PFSK-1 (cell line): ENCODE measurements around the gene OSBPL10.

Experiments
- FOXP2 ChIP-seq: optimal IDR thresholded peaks from 2 replicates; pipeline ENCODE3; 2011; ENCODE audit warnings: borderline replicate concordance, control low read depth, inconsistent platforms; ENCODE audit not compliant: insufficient read depth; ENCODE audit errors: extremely low read length, extremely low read depth
- POLR2AphosphoS5 ChIP-seq: IDR thresholded peaks from 2 replicates; pipeline ENCODE4 v1.6.1; 2012; ENCODE audit warnings: low read depth, mild to moderate bottlenecking, control low read depth, low read length, moderate library complexity
- REST ChIP-seq, 2 experiments: IDR thresholded peaks; 2 replicates each; pipeline versions ENCODE4 v1.6.1 to v1.8.0; 2011 to 2012; ENCODE audit warnings: low read depth in 2 of 2, low read length in 2 of 2, control low read depth in 1 of 2, inconsistent platforms in 1 of 2, mild to moderate bottlenecking in 1 of 2, moderate library complexity in 1 of 2; ENCODE audit not compliant: insufficient read depth in 1 of 2
- SIN3A ChIP-seq: IDR thresholded peaks from 2 replicates; pipeline ENCODE4 v1.6.1; 2012; ENCODE audit warnings: mild to moderate bottlenecking, low read length, moderate library complexity, borderline replicate concordance; ENCODE audit not compliant: insufficient read depth
- TAF1 ChIP-seq: IDR thresholded peaks from 2 replicates; pipeline ENCODE4 v1.6.1; 2012; ENCODE audit warnings: low read length, control low read depth, borderline replicate concordance; ENCODE audit not compliant: insufficient read depth

The OSBPL10 gene

GRCh38 chr3:31909455-31909854, 71.6 kb downstream of the OSBPL10 start:
- TF ChIP-seq POLR2AphosphoS5 (no peak), FOXP2 (no peak), SIN3A (no peak), REST (IDR thresholded peaks at IDR 0.05; ENCODE audit: insufficient read depth in 1 of 2, low read depth in 2 of 2, low read length in 2 of 2) (no peak), TAF1 (no peak)

- TF ChIP-seq FOXP2 (no peak), REST (IDR thresholded peaks at IDR 0.05; ENCODE audit: insufficient read depth in 1 of 2, low read depth in 2 of 2, low read length in 2 of 2) (no peak), SIN3A (no peak), POLR2AphosphoS5 (no peak), TAF1 (no peak)
Observed at GRCh38 chr3:31908391-31909097, 72.5 kb downstream of the OSBPL10 start.

- no peak for TF ChIP-seq TAF1
- no peak for TF ChIP-seq FOXP2
- no peak for TF ChIP-seq SIN3A
- TF ChIP-seq REST (IDR thresholded peaks at IDR 0.05; ENCODE audit: insufficient read depth in 1 of 2, low read depth in 2 of 2, low read length in 2 of 2) = no peak
- no peak for TF ChIP-seq POLR2AphosphoS5
Observed at GRCh38 chr3:31906182-31906581, 74.9 kb downstream of the OSBPL10 start.

GRCh38 chr3:31903686-31904431, 77.2 kb downstream of the OSBPL10 start:
- TF ChIP-seq SIN3A = no peak
- no peak for TF ChIP-seq FOXP2
- no peak for TF ChIP-seq POLR2AphosphoS5
- TF ChIP-seq REST (IDR thresholded peaks at IDR 0.05; ENCODE audit: insufficient read depth in 1 of 2, low read depth in 2 of 2, low read length in 2 of 2) = no peak
- no peak for TF ChIP-seq TAF1

GRCh38 chr3:31900583-31900982, 80.5 kb downstream of the OSBPL10 start:
- TF ChIP-seq POLR2AphosphoS5 (no peak), SIN3A (no peak), TAF1 (no peak), FOXP2 (no peak), REST (IDR thresholded peaks at IDR 0.05; ENCODE audit: insufficient read depth in 1 of 2, low read depth in 2 of 2, low read length in 2 of 2) (no peak)
